Fibroblast of skin of left quadriceps (primary cell): ENCODE results near the gene TMEM117.
"Not testable (repeated sequence)": the region's sequence is repeated elsewhere in the genome, so short reads cannot be mapped to it uniquely, and the experiment has no call there.

Source experiments
- DNase-seq, 2 experiments: peaks; one replicate each; pipeline ENCODE4 v3.0.0-alpha.2; 2013; ENCODE audit warnings: low read depth in 2 of 2

TMEM117 gene

GRCh38 chr12:44377443-44378187 lies 541.7 kb downstream of the TMEM117 start:
- no peak for DNase-seq

DNA sequence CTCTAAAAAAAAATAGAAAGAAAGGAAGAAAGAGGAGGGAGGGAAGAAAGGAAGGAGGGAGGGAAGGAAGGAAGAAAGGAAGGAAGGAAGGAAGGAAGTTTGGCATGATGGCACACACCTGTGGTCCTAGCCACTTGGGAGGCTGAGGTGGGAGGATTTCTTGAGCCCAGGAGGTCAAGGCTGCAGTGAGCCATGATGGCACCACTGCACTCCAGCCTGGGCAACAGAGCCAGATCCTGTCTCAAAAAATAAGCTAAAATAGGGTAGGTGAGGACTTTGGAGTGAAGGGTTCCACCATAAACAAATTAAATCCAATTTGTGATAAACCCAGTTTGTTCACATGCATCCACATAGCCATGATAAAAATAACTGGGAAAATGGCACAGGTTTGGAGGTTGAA lies 543.2 kb downstream of the TMEM117 start:
- not testable (repeated sequence) for DNase-seq

DNA sequence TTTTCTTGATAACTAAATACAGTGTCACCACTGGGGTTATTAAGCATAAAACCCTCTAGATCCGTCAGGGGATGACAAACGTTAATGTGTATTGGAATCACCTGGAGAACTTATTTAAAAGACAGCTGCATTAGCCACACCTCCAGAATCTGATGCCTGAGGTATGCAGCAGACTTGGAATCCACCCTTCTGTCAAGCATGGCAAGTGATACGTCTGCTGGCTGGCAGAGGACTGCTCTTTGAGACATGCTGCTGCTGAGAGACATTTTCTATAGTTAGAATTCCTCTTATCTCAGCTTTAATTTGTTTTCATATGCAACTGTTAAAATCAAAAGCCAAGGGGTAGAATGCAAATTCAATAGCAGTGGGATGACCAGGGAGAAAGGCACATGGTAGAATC lies 544.0 kb downstream of the TMEM117 start:
- DNase-seq = no peak

DNA sequence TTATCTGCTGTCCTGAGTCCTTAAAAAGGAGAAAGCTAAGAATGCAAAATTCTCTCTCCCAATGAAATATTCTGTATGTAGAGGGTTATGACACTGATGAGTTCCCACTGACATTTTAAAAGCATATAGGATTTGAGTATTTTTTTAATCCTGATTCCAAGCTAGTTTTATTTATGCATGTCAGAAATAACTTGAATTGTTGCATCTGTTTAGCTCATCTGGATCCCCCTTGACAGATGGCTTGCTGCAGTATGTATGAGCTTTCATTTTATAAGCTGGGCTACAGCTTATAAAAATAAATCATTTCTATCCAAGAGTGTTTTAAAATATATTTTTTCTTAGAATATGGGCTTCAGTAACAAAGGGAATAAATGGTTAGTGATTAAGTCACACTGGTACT lies 545.0 kb downstream of the TMEM117 start:
- DNase-seq = no peak

- no peak for DNase-seq
These were observed 545.5 kb downstream of the TMEM117 start for GRCh38 chr12:44381341-44381740.

- DNase-seq = no peak
These were observed 548.3 kb downstream of the TMEM117 start for GRCh38 chr12:44384136-44384535.

DNA sequence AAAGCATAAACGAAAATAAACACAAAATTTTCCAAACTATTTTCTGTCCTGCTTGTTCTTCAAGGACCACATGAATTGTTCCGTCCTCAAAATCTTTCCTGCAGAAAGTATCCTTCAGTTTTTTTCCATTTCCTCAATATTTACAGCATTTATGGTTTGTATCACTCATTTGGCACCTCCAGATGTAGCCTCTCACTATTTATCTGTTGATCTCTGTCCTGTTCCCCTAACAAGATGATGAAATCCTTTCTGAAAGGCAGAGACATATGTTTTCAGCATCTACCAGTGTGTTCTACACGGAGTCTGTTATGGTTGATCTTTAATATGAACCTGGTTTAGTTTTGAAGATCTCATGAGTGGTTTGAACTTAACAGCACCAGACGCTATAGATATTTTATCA lies 550.1 kb downstream of the TMEM117 start:
- no peak for DNase-seq

DNA sequence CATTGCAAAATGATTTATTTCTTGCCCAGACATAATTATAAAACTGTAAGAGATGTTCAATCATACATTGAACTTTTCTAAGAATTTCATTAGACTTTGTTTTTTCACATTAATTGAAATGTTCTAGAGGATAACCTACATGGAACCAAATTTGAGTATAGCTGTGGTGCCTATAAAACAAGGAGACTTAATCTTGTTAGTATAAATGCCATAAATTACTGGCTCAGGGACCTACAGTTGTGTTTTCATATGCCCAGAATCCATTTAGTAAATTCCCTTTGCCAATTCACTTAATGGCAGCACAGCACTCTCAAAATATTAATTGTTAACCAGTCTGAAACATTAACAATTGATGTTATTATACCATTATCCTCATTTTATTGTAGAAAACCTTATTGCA lies 551.7 kb downstream of the TMEM117 start:
- no peak for DNase-seq

DNA sequence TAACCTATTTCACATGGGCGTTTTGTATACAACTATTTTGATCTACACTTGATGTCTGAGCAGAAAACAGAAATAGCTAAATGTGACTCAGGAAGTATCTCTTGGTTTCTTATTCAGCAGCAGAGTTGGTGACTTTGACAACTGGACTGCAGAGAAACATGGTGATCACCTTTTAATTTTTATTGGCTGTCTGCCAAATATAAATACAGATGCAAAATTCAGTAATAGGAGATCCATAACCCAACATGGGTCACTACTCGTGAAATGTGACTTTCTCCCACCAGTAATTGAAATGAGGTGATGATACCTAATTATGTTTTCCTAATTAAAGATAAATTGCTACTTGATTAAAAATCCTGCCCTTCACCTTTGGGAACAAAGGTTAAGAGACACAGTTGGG lies 553.2 kb downstream of the TMEM117 start:
- no peak for DNase-seq

DNA sequence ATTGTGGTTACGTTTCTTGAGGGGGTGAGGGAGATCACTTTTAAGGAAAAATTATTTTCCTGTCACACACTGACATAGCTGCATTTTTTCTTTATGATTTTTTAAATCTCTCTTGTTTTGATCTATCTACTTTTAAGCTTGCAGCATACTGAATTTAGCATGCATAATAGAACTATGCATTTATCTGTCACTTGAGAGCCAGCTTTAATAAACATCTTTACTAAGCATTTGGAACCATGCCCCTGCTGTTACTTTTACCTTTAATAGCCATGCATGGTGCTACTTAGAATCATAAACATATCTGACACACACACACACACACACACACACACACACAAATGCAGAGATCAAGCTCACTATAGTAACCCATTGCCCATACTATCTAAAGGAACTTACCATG lies 554.0 kb downstream of the TMEM117 start:
- DNase-seq = no peak

DNA sequence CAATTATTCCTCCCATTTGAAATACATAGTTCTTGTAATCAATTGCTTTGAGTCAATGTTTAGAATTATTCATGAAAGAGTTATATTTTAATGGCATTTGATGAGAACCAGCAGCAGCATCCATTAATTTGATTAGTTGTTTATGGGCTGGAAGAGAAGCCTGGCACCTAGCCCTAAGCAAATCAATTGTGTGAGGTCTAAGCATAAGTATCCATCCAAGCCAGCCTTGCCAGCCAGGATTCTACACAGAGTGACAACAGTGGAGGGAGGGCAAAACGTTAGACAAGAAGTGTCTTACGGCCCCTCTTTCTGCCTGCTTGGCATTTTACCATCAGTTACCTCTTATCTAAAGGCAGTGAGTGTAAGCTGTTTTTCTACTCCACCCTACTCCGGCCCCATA lies 561.8 kb downstream of the TMEM117 start:
- DNase-seq = no peak

- no peak for DNase-seq
These were observed 567.3 kb downstream of the TMEM117 start for GRCh38 chr12:44403185-44403584.

- no peak for DNase-seq
These were observed 569.4 kb downstream of the TMEM117 start for GRCh38 chr12:44405297-44405696.

DNA sequence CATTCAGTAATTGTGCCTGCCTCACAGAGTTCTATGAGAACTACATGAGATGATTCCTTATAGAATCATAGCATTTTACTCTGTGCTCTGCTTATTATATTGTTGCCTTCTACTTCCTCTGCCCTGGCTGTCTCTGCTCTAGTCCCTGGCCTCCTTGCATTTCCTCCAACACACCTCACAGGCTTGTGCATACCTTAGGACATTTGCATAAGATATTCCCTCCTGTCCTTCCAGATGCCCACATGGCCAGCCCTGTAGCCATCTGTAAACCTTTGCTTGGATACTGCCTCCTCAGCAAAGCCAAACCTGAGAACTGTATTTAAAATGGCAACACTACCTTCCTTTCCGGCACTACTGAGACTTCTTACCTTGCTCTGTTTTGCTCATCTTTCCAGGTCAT lies 586.7 kb downstream of the TMEM117 start:
- DNase-seq = no peak

DNA sequence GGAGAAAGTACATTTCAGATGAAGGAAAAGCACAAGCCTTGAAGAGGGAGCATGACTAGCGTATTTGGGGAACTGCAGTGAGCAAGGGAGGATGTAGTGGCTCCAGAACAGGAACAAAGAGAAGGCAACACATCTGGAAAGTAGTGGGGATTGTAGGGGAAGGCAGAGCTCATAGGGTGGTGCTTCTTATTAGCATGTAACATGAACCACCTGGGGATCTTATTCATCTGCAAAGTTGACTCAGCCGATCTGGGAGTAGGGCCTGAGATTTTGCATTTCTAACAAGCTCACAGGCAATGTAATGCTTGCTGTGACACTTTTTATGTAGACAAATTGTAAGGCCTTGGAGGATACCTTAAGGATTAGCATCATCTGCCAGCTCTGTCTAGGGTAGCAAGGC lies 592.9 kb downstream of the TMEM117 start:
- no peak for DNase-seq

DNA sequence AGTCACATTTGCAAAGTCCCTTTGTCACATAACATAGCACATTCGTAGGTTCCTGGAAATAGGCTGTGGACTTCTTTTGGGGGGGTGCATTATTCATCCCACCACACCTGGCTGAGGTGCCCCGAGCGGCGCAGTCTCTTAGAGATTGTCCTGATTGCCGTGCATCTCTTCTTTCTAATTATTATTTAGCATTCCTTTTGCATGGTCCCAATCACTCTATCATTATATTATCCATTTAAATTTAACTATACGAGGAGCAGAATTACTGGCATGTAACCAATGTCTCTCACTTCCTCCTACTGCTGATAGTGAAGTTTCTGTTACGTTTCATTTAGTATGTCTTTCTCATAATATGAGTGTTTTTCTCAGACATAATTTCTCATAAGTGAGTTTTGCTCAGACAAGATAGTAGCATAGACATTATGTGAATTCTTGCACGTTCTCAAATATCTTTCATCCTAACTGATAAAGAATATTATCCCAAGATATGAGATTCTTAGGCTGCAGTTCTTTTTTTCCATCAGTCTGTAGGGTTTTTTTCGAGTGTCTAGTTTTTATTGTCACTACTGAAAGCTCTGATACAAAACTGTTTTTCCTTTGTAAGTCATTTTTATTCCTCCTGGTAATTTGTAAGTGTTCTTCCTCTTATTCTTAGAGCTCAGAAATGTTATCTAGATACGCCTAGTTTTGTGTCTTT lies 595.9 kb downstream of the TMEM117 start:
- DNase-seq = no peak

DNA sequence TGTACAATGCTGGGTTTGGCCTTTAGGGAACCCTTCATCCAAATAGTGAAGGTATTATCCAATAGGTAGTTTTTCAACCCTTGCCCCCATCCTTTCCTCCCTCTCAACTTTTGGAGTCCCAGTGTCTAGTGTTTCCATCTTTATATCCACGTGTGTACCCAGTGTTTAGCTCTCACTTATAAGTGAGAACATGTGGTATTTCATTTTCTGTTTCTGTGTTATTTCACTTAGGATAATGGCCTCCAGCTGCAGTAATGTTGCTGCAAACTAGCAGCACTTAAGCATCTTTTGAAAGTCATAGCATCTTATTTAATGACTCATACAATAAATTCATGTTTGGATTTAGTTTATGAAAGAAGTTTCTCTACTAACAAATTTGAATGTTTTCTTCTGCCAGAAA lies 597.8 kb downstream of the TMEM117 start:
- DNase-seq = no peak

DNA sequence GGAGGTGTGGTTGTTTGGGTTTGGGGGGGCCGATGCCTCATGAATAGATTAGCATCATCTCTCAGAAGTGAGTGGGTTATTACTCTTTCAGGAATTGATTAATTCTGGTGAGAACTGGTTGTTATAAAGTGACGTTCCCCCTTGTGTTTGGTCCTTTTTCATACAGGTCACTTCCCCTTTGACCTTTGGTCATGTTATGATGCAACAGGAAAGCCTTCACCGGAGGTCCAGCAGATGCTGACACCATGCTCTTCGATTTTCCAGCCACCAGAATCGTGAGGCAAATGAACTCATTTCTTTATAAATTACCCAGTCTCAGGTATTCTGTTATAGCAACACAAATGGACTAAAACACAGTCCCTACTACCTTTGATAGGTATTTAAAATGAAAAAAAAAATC lies 600.9 kb downstream of the TMEM117 start:
- no peak for DNase-seq
